Mesendoderm (in vitro differentiated cells): ENCODE results near the gene RGS10.
A peak's percentile ranks its signal among the peaks of the same experiment; 100 is the strongest.

Experiments
- DNase-seq: peaks from one replicate; pipeline ENCODE4 v3.0.0; 2013
- H2AK5ac ChIP-seq: 2 replicates; pipeline ENCODE4 v1.6.1; 2013; ENCODE audit warnings: low read length, inconsistent platforms
- H2BK120ac ChIP-seq: 2 replicates; pipeline ENCODE4 v1.6.1; 2013; ENCODE audit warnings: low read depth, mild to moderate bottlenecking, low read length, moderate library complexity, mixed read lengths
- H2BK15ac ChIP-seq: replicated peaks from 2 replicates; pipeline ENCODE4 v1.6.1; 2013; ENCODE audit warnings: low read depth, mild to moderate bottlenecking, moderate library complexity
- H2BK5ac ChIP-seq: 2 replicates; pipeline ENCODE4 v1.6.1; 2013; ENCODE audit warnings: low read length, inconsistent platforms
- H3K18ac ChIP-seq: 2 replicates; pipeline ENCODE4 v1.6.1; 2013; ENCODE audit warnings: mild to moderate bottlenecking, low read length, mixed read lengths
- H3K23ac ChIP-seq: one replicate; pipeline ENCODE4 v1.6.1; 2013; ENCODE audit warnings: low read length
- H3K27ac ChIP-seq: 2 replicates; pipeline ENCODE4 v1.5.1; 2013; ENCODE audit warnings: low read depth, mild to moderate bottlenecking, inconsistent platforms, low read length, moderate library complexity
- H3K27me3 ChIP-seq: 2 replicates; pipeline ENCODE4 v1.6.1; 2013; ENCODE audit warnings: low read length, control low read depth, mild to moderate bottlenecking, inconsistent platforms; ENCODE audit not compliant: insufficient read depth, poor library complexity
- H3K36me3 ChIP-seq: 2 replicates; pipeline ENCODE4 v1.6.1; 2013; ENCODE audit warnings: low read length, inconsistent platforms; ENCODE audit not compliant: control insufficient read depth, insufficient read depth
- H3K4ac ChIP-seq: one replicate; pipeline ENCODE4 v1.6.1; 2013; ENCODE audit warnings: low read depth, mild to moderate bottlenecking, low read length, moderate library complexity
- H3K4me1 ChIP-seq: 2 replicates; pipeline ENCODE4 v1.6.1; 2013; ENCODE audit warnings: low read depth, low read length, inconsistent platforms; ENCODE audit not compliant: control insufficient read depth
- H3K4me2 ChIP-seq: 2 replicates; pipeline ENCODE4 v1.6.1; 2013; ENCODE audit warnings: low read length
- H3K4me3 ChIP-seq: 2 replicates; pipeline ENCODE4 v1.5.1; 2013; ENCODE audit warnings: mild to moderate bottlenecking, low read length
- H3K56ac ChIP-seq: one replicate; pipeline ENCODE4 v1.6.1; 2013; ENCODE audit warnings: low read length
- H3K79me1 ChIP-seq: 2 replicates; pipeline ENCODE4 v1.6.1; 2013; ENCODE audit warnings: low read length, inconsistent platforms
- H3K79me2 ChIP-seq: 2 replicates; pipeline ENCODE4 v1.6.1; 2013; ENCODE audit warnings: mild to moderate bottlenecking, low read length; ENCODE audit not compliant: control insufficient read depth, insufficient read depth
- H3K9ac ChIP-seq: 2 replicates; pipeline ENCODE4 v1.6.1; 2013; ENCODE audit warnings: low read length, inconsistent platforms
- H4K5ac ChIP-seq: one replicate; pipeline ENCODE4 v1.6.1; 2013; ENCODE audit warnings: low read length
- H4K8ac ChIP-seq: one replicate; pipeline ENCODE4 v1.6.1; 2013; ENCODE audit warnings: low read depth, mild to moderate bottlenecking, control low read depth, low read length, moderate library complexity
- WGBS: extraction: QIAGEN DNeasy Blood & Tissue Kit; methylation state at CpG from one replicate; pipeline ENCODE4 v1.1.7; 2013; ENCODE audit warnings: low lambda C conversion rate, missing lambda C conversion rate; ENCODE audit not compliant: insufficient coverage; ENCODE audit errors: extremely low coverage; 5-methylcytosine and 5-hydroxymethylcytosine counted together

The RGS10 gene

GRCh38 chr10:119481781-119482426, 60.6 kb downstream of the RGS10 start:
- Histone ChIP-seq H3K4me2 (no peak overlapping the region), H3K18ac (no peak overlapping the region)

GRCh38 chr10:119480667-119481066, 61.9 kb downstream of the RGS10 start:
- H4K8ac ChIP-seq, result no peak overlapping the region
- no peak overlapping the region for H3K18ac ChIP-seq
- no peaks in the 10 kb centered on the region for H3K79me2 ChIP-seq
- H3K4me3 ChIP-seq, result no peak overlapping the region
- no peak overlapping the region for H3K56ac ChIP-seq
- H3K9ac ChIP-seq, result no peak overlapping the region
- no peak overlapping the region for H4K5ac ChIP-seq
- H3K27ac ChIP-seq, result no peak overlapping the region
- DNase-seq, result no peak
- no peak overlapping the region for H3K23ac ChIP-seq
- H2BK120ac ChIP-seq, result no peak overlapping the region
- H3K36me3 ChIP-seq, result no peaks in the 10 kb centered on the region
- H2BK15ac ChIP-seq, result no peak overlapping the region
- WGBS, result no CpG with 5 or more reads among the region's 4 CpGs
- H2BK5ac ChIP-seq, result no peak overlapping the region
- no peak overlapping the region for H3K4me2 ChIP-seq
- H3K27me3 ChIP-seq, result peaks cover 6% of the 10 kb centered on the region
- no peak overlapping the region for H3K4ac ChIP-seq
- H2AK5ac ChIP-seq, result no peak overlapping the region
- no peaks in the 10 kb centered on the region for H3K79me1 ChIP-seq
- no peaks in the 10 kb centered on the region for H3K4me1 ChIP-seq

More at GRCh38 chr10:119481781-119482426, 60.6 kb downstream of the RGS10 start:
- H2AK5ac ChIP-seq, result no peak overlapping the region
- H3K4me3 ChIP-seq, result no peak overlapping the region
- no peak overlapping the region for H4K8ac ChIP-seq
- H2BK15ac ChIP-seq, result no peak overlapping the region
- H3K4ac ChIP-seq, result no peak overlapping the region
- H3K27ac ChIP-seq, result no peak overlapping the region
- H2BK120ac ChIP-seq, result no peak overlapping the region
- H4K5ac ChIP-seq, result no peak overlapping the region
- no peak overlapping the region for H3K23ac ChIP-seq
- H3K56ac ChIP-seq, result no peak overlapping the region
- no peak overlapping the region for H3K9ac ChIP-seq
- peaks cover 6% of the 10 kb centered on the region for H3K27me3 ChIP-seq
- H3K4me1 ChIP-seq, result no peaks in the 10 kb centered on the region
- H3K79me2 ChIP-seq, result no peaks in the 10 kb centered on the region
- H2BK5ac ChIP-seq, result no peak overlapping the region
- no CpG with 5 or more reads among the region's 12 CpGs for WGBS
- no peaks in the 10 kb centered on the region for H3K36me3 ChIP-seq
- H3K79me1 ChIP-seq, result no peaks in the 10 kb centered on the region
- DNase-seq, result no peak

- Histone ChIP-seq H4K8ac (no peak overlapping the region), H3K27me3 (peaks cover 6% of the 10 kb centered on the region), H3K36me3 (no peaks in the 10 kb centered on the region), H3K27ac (no peak overlapping the region), H3K9ac (no peak overlapping the region), H3K4me3 (no peak overlapping the region), H3K4me1 (no peaks in the 10 kb centered on the region), H3K79me2 (no peaks in the 10 kb centered on the region), H3K18ac (no peak overlapping the region), H2BK5ac (no peak overlapping the region), H2BK120ac (no peak overlapping the region), H4K5ac (no peak overlapping the region), H2BK15ac (no peak overlapping the region), H3K23ac (no peak overlapping the region), H2AK5ac (no peak overlapping the region), H3K79me1 (no peaks in the 10 kb centered on the region), H3K56ac (no peak overlapping the region), H3K4ac (no peak overlapping the region), H3K4me2 (no peak overlapping the region)
- DNase-seq, result peak; percentile 88
- no CpG with 5 or more reads among the region's 8 CpGs for WGBS
Observed at GRCh38 chr10:119479532-119479931, 63.0 kb downstream of the RGS10 start.

GRCh38 chr10:119478811-119479341, 63.6 kb downstream of the RGS10 start:
- H3K4me1 ChIP-seq, result no peaks in the 10 kb centered on the region
- peaks cover 6% of the 10 kb centered on the region for H3K27me3 ChIP-seq
- no CpG with 5 or more reads among the region's 6 CpGs for WGBS

GRCh38 chr10:119478111-119478802, 64.3 kb downstream of the RGS10 start:
- Histone ChIP-seq H2BK5ac (no peak overlapping the region), H2BK120ac (no peak overlapping the region), H3K4me2 (no peak overlapping the region), H3K18ac (no peak overlapping the region), H3K56ac (no peak overlapping the region), H3K4me3 (no peak overlapping the region), H3K4me1 (no peaks in the 10 kb centered on the region), H4K8ac (no peak overlapping the region), H3K4ac (no peak overlapping the region), H3K79me2 (no peaks in the 10 kb centered on the region), H2BK15ac (no peak overlapping the region), H2AK5ac (no peak overlapping the region), H4K5ac (no peak overlapping the region), H3K27me3 (peaks cover 6% of the 10 kb centered on the region), H3K36me3 (no peaks in the 10 kb centered on the region), H3K79me1 (no peaks in the 10 kb centered on the region), H3K9ac (no peak overlapping the region), H3K23ac (no peak overlapping the region), H3K27ac (no peak overlapping the region)
- no CpG with 5 or more reads among the region's 8 CpGs for WGBS
- DNase-seq, result no peak

More at GRCh38 chr10:119478811-119479341, 63.6 kb downstream of the RGS10 start:
- Histone ChIP-seq H2BK15ac (no peak overlapping the region), H4K8ac (no peak overlapping the region), H2BK120ac (no peak overlapping the region), H3K9ac (no peak overlapping the region), H3K4me3 (no peak overlapping the region), H3K4ac (no peak overlapping the region), H3K23ac (no peak overlapping the region), H2BK5ac (no peak overlapping the region), H3K79me2 (no peaks in the 10 kb centered on the region), H3K56ac (no peak overlapping the region), H3K79me1 (no peaks in the 10 kb centered on the region), H3K36me3 (no peaks in the 10 kb centered on the region), H2AK5ac (no peak overlapping the region), H3K18ac (no peak overlapping the region), H4K5ac (no peak overlapping the region), H3K27ac (no peak overlapping the region), H3K4me2 (no peak overlapping the region)
- DNase-seq, result peak; percentile 10
